Measurements from ENCODE around the gene B4GALNT2. TPM values are rescaled to one million over a fixed set of nuclear protein-coding genes. Genes with fewer than 3 reads are reported as not detected.

Gene B4GALNT2
- total RNA-seq, 1 donor from 2014 or later: 0.07 TPM

Other genes with a start within 250 kb of the B4GALNT2 start
- 89.3 and 101 TPM in 2 replicates for gene ATP5MC1, start 240.0 kb upstream of the B4GALNT2 start, total RNA-seq
- 104 and 108 TPM in 2 replicates for gene UBE2Z, start 224.4 kb upstream of the B4GALNT2 start, total RNA-seq
- 140 and 147 TPM in 2 replicates for gene SNF8, start 187.9 kb upstream of the B4GALNT2 start, total RNA-seq
- not detected in 2 replicates for gene GIP, start 164.2 kb upstream of the B4GALNT2 start, total RNA-seq
- gene IGF2BP1, start 135.4 kb upstream of the B4GALNT2 start, total RNA-seq: 0.02 and 0.10 TPM in 2 replicates
- 22.5 and 24.4 TPM in 2 replicates for gene GNGT2, start 77.8 kb downstream of the B4GALNT2 start, total RNA-seq
- gene ABI3, start 77.9 kb downstream of the B4GALNT2 start, total RNA-seq: 73.2 and 77.2 TPM in 2 replicates
- gene PHOSPHO1, start 98.0 kb downstream of the B4GALNT2 start, total RNA-seq: not detected in 2 replicates
- 35.5 and 37.4 TPM in 2 replicates for gene ZNF652, start 229.5 kb downstream of the B4GALNT2 start, total RNA-seq